ENCODE results near the gene MS4A4E.
"Not testable (repeated sequence)": the region's sequence is repeated elsewhere in the genome, so short reads cannot be mapped to it uniquely, and the experiment has no call there.

MS4A4E gene

GRCh38 chr11:60170566-60170965 lies 72.4 kb downstream of the MS4A4E start:
- DNase-seq (ENCODE audit: low spot score), result peak; percentile 83

DNA sequence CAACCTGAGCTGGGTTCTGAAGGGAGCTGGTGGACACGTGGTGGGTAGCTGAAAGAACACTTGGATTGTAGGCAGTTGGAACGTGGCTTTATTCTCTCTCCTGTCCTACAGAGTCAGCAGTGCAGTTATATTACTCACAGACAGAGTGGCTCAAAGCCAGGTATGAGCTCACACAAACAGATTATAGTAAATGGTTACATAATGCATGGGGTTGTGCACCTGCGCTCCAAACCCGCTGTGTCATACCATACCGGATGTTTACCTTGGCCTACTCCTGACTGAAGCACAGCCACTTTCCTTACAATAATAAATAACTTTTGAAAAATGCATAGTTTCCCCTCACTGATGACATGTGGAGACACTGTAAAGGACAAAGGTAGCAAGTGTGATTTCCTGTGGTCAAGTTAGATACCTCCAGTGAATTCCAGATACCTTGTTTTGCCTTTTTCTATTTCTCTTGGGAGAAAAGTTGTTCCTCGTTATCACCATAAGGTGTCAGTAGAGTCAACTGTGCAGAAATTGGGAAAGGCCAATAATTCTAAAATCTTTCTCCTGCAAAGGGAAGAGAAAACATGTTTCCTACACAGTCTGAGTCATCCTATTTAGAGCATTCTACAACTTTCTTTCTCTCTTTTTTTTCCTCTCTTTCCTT lies 73.5 kb downstream of the MS4A4E start:
- DNase-seq (ENCODE audit: low spot score), result peak; percentile 83

DNA sequence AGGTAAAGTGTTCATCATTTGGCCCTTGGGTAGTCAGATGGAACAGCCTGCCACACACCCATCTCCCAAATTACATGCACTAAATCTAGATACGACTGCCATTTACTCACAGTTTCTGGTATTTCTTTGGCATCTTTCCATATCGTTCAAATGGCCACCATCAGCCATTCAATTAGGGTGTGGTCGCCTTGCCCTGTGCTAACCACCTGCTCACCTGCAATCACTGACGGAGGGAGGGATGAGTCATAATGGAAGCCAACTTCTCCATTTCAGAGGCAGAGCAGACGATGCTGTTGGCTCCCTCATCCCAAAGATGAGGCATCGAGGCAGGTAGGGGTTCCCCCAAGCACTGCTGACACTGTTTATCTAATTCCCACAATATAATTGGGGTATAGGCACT lies 74.6 kb downstream of the MS4A4E start:
- DNase-seq (ENCODE audit: low spot score), result no peak

DNA sequence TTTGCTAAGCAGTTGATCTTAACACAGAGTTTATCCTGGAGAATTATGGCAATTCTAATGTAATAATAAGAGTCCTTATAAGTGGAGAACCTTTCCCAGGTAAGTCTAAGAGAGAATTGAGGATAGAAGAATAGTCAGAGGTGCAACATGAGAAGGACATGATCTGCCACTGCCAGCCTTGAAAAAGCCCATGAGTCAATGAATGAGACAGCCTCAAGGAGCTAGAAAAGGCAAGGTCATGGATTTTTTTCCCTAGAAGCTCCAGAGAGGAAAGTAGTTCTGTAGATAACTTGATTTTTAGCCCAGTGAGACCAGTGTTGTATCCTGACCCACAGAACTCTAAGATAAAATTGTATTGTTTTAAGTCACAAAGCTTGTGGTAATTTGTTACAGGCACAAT lies 77.0 kb downstream of the MS4A4E start:
- DNase-seq (ENCODE audit: low spot score), result no peak

- no peak for DNase-seq (ENCODE audit: low spot score)
Measured at GRCh38 chr11:60165538-60165937, 77.4 kb downstream of the MS4A4E start.

- DNase-seq (ENCODE audit: low spot score), result no peak
Measured at GRCh38 chr11:60164550-60165075, 78.3 kb downstream of the MS4A4E start.

DNA sequence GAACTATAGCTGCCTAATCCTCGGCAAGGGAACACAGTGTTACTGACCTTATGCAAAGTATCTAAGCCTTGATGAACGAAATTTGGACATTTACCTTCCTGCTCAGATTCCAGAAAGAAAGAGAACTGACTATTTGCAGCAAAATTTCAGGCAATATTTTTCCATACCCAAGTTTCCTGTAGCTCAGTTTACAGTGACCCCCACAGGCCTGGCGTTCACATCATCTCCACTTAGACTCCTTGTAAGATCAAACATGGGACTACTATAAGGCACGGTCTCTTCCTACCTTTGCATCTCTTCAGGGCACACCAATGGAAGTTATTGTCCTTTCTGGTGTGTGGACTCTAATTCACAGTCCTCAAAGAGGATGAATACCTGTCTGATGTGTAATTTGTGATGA lies 81.2 kb downstream of the MS4A4E start:
- no peak for DNase-seq (ENCODE audit: low spot score)

- DNase-seq (ENCODE audit: low spot score), result no peak
Measured at GRCh38 chr11:60161107-60161506, 81.8 kb downstream of the MS4A4E start.

DNA sequence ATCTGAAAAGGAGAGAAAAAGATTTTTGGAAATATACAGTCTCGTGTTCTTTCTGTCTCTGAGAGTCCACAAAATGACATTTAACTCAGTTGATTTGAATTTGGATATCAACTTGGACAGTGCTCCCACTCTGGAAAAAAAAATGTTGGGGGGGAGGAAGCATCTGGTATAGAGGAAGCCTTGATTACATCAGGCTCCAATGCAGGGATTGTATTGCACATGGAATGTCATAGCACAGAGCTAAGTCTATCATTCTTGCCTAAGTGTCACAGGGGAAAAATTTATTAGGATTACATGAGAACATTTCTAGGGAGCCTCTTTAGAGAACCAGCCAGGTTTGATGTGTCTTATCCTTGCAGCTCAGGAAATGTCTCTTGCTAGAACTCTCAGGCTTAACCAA lies 83.1 kb downstream of the MS4A4E start:
- no peak for DNase-seq (ENCODE audit: low spot score)

- no peak for DNase-seq (ENCODE audit: low spot score)
Measured at GRCh38 chr11:60159284-60159683, 83.7 kb downstream of the MS4A4E start.

DNA sequence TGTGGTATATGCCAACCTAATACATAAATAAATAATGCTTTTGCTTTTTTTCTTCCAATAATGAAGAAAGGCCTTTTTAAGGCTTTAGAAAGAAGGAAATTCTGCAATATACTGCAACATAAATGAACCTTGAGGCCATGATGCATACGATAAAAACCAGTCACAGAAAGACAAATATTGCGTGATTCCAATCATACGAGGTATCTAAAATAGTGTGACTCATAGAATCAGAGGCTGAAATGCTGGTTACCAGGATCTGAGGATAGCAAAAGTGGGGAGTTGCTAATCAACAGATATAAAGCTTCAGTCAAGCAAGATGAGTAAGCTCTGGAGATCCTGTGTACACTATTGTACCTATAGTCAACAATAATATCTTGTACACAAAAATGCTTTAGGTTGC lies 84.3 kb downstream of the MS4A4E start:
- no peak for DNase-seq (ENCODE audit: low spot score)

DNA sequence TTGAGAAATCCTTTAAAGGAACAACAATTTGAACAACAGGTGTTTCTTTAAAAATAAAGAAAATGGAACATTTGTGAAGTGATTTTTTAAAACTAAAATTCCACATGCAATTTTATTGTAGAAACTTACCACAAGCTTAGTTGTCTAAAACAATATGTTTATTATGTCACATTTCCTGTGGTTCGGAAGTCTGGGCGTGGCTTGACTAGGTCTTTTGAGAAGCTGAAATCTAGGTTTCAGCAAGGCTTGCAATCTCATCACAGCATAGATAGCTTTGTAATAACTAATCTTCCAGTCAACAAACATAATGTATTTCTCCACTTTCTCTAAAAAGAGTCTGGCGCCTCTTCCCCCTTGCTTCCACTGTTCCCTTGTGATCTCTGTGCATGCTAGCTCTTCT lies 87.0 kb downstream of the MS4A4E start:
- DNase-seq (ENCODE audit: low spot score), result peak; percentile 27

- DNase-seq (ENCODE audit: low spot score), result not testable (repeated sequence)
Measured at GRCh38 chr11:60152727-60153126, 90.2 kb downstream of the MS4A4E start.

DNA sequence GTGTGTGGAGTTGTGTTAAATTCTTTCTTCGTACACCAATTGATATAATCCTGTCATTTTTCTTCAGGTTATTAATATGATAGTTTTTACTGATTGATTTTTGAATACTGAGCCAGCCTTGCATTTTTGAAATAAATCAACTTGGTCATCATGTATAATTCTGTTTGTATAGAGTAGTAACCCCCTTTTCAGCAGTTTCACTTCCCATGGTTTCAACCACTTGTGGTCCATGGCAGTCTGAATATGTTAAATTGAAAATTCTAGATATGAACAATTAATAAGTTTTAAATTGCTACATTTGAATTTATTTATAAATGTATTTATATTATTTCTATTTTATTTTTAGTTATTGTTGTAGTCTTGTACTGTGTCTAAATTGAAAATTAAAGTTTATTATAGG lies 92.7 kb downstream of the MS4A4E start:
- DNase-seq (ENCODE audit: low spot score), result no peak
